Prostate gland (tissue), 2 donors: ENCODE measurements around the gene GMEB1.

Experiments used
- POLR2A ChIP-seq: fragments of 450-650 bp; IDR thresholded peaks from one replicate; pipeline ENCODE4 v1.6.1; 2016; ENCODE audit warnings: antibody characterized with exemption, mild to moderate bottlenecking
- TF ChIP-seq, protein P1 (sequence below), 4 experiments: fragments of 200-600 bp in 2 of 4; fragments of 450-650 bp in 2 of 4; sonication (generic) in 2 of 4; IDR thresholded peaks; 1 replicate in 3 of 4; 2 replicates in 1 of 4; pipeline ENCODE4 v1.5.1; 2016 to 2019; ENCODE audit warnings: antibody characterized with exemption in 4 of 4, mild to moderate bottlenecking in 2 of 4, moderate library complexity in 2 of 4

DNA sequence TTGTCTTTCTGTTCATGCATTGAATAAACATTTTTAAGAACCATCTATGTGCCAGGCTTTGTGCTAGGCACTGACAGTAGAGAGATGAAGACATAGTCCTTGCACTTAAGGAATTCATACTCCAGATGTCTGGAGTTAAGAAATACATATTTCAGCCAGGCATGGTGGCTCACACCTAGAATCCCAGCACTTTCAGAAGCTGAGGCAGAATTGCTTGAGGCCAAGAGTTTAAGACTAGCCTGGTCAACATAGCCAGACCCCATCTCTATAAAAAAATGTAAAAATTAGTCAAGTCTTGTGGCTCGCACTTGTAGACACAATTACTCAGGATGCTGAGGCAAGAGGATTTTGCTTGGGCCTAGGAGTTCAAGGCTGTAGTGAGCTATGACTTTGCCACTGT lies 49.6 kb downstream of the GMEB1 start:
- TF ChIP-seq, protein P1, sequence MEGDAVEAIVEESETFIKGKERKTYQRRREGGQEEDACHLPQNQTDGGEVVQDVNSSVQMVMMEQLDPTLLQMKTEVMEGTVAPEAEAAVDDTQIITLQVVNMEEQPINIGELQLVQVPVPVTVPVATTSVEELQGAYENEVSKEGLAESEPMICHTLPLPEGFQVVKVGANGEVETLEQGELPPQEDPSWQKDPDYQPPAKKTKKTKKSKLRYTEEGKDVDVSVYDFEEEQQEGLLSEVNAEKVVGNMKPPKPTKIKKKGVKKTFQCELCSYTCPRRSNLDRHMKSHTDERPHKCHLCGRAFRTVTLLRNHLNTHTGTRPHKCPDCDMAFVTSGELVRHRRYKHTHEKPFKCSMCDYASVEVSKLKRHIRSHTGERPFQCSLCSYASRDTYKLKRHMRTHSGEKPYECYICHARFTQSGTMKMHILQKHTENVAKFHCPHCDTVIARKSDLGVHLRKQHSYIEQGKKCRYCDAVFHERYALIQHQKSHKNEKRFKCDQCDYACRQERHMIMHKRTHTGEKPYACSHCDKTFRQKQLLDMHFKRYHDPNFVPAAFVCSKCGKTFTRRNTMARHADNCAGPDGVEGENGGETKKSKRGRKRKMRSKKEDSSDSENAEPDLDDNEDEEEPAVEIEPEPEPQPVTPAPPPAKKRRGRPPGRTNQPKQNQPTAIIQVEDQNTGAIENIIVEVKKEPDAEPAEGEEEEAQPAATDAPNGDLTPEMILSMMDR (IDR thresholded peaks at IDR 0.05), result no peak
- no peak for TF ChIP-seq POLR2A
